ENCODE measurements around the gene B4GALT6. TPM values are rescaled to one million over a fixed set of nuclear protein-coding genes. Genes with fewer than 3 reads are reported as not detected.

B4GALT6 gene
- total and polyA plus RNA-seq, 7 experiments from 2014 or later = 0.11 to 2.7 (median 1.2) TPM

DNA sequence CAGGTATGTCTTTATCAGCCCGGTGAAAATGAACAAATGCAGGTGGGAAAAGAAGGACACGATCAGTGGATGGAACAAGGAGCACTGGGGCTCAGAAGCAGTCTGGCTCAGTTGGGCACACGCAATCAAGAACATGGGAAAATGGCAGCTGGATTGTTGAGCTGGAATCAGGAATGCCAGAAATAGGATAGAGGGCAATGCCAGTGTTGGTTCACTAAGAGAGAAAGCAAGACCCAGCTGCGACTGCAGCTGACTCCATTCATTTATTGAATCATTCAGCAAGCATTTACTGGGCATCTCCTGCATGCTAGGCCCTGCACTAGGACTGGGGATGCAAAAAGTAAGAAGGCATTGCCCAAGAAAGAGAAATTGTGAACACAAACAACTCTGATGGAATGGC lies 106.3 kb downstream of the B4GALT6 start:
- ATAC-seq = no peak
- no peak overlapping the region for H3K27ac Mint-ChIP-seq
- Histone ChIP-seq H3K9me3 (ENCODE audit: control insufficient read depth in 2 of 3, low read length in 3 of 3) (no peaks in the 10 kb centered on the region), H3K27ac (ENCODE audit: low read depth, low read length) (no peak overlapping the region), H3K4me1 (ENCODE audit: control insufficient read depth in 2 of 2, insufficient read depth in 2 of 2, low read length in 2 of 2) (no peaks in the 10 kb centered on the region), H3K27me3 (ENCODE audit: control insufficient read depth in 2 of 2, insufficient read depth in 2 of 2, low read length in 2 of 2) (no peaks in the 10 kb centered on the region), H3K4me3 (ENCODE audit: low read length) (no peak overlapping the region), H3K36me3 (ENCODE audit: control insufficient read depth in 2 of 3, insufficient read depth in 3 of 3, low read length in 3 of 3) (no peaks in the 10 kb centered on the region)
- no peaks in the 10 kb centered on the region for H3K9me3 Mint-ChIP-seq
- ChIA-PET CTCF (no interaction called here), POLR2A (no interaction called here)
- H3K4me3 Mint-ChIP-seq = no peak overlapping the region
- H3K36me3 Mint-ChIP-seq = no peaks in the 10 kb centered on the region
- H3K4me1 Mint-ChIP-seq = no peaks in the 10 kb centered on the region
- no peak for DNase-seq
- no peaks in the 10 kb centered on the region for H3K27me3 Mint-ChIP-seq
- intact Hi-C loops (cut with micrococcal nuclease) = no loop called here

- H3K9me3 ChIP-seq (ENCODE audit: control insufficient read depth in 2 of 3, low read length in 3 of 3) = no peaks in the 10 kb centered on the region
- no peaks in the 10 kb centered on the region for H3K4me1 ChIP-seq (ENCODE audit: control insufficient read depth in 2 of 2, insufficient read depth in 2 of 2, low read length in 2 of 2)
- no peaks in the 10 kb centered on the region for H3K36me3 Mint-ChIP-seq
- POLR2A ChIA-PET = no interaction called here
- H3K27ac ChIP-seq (ENCODE audit: low read depth, low read length) = no peak overlapping the region
- no peak for DNase-seq
- intact Hi-C loops (cut with micrococcal nuclease) = no loop called here
- H3K27me3 ChIP-seq (ENCODE audit: control insufficient read depth in 2 of 2, insufficient read depth in 2 of 2, low read length in 2 of 2) = no peaks in the 10 kb centered on the region
- H3K4me3 ChIP-seq (ENCODE audit: low read length) = no peak overlapping the region
- no peaks in the 10 kb centered on the region for H3K4me1 Mint-ChIP-seq
- no peak for ATAC-seq
- H3K9me3 Mint-ChIP-seq = no peaks in the 10 kb centered on the region
- H3K27me3 Mint-ChIP-seq = no peaks in the 10 kb centered on the region
- H3K36me3 ChIP-seq (ENCODE audit: control insufficient read depth in 2 of 3, insufficient read depth in 3 of 3, low read length in 3 of 3) = no peaks in the 10 kb centered on the region
- CTCF ChIA-PET = no interaction called here
- no peak overlapping the region for H3K27ac Mint-ChIP-seq
- H3K4me3 Mint-ChIP-seq = no peak overlapping the region
Measured at GRCh38 chr18:31577195-31577594, 107.2 kb downstream of the B4GALT6 start.

DNA sequence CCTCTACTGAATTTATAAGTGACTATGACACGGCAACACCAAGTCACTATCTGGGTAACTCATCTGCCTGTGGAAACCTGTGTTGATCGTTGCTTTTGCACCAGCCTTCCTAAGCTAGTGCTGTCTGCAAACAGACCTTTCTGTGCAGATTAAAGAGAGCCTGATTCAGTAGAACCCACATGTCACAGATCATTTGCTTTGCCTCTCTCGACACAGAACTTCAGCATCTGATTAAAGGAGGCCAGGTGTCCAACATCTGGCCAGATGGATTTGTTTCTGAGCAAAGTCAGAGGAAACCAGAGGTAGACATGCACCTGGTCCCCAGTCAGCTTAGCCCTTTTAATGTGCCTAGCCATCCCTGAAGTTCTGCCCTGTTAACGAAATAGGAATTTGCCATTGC lies 107.7 kb downstream of the B4GALT6 start:
- ChIA-PET CTCF (no interaction called here), POLR2A (no interaction called here)
- Histone ChIP-seq H3K9me3 (ENCODE audit: control insufficient read depth in 2 of 3, low read length in 3 of 3) (no peaks in the 10 kb centered on the region), H3K27ac (ENCODE audit: low read depth, low read length) (no peak overlapping the region), H3K4me1 (ENCODE audit: control insufficient read depth in 2 of 2, insufficient read depth in 2 of 2, low read length in 2 of 2) (no peaks in the 10 kb centered on the region), H3K27me3 (ENCODE audit: control insufficient read depth in 2 of 2, insufficient read depth in 2 of 2, low read length in 2 of 2) (no peaks in the 10 kb centered on the region), H3K36me3 (ENCODE audit: control insufficient read depth in 2 of 3, insufficient read depth in 3 of 3, low read length in 3 of 3) (no peaks in the 10 kb centered on the region), H3K4me3 (ENCODE audit: low read length) (no peak overlapping the region)
- ATAC-seq (no peak), DNase-seq (no peak)
- no peaks in the 10 kb centered on the region for H3K27me3 Mint-ChIP-seq
- H3K4me3 Mint-ChIP-seq = no peak overlapping the region
- H3K4me1 Mint-ChIP-seq = no peaks in the 10 kb centered on the region
- intact Hi-C loops (cut with micrococcal nuclease) = no loop called here
- no peaks in the 10 kb centered on the region for H3K36me3 Mint-ChIP-seq
- no peaks in the 10 kb centered on the region for H3K9me3 Mint-ChIP-seq
- H3K27ac Mint-ChIP-seq = no peak overlapping the region

- no peaks in the 10 kb centered on the region for H3K4me1 Mint-ChIP-seq
- no peak overlapping the region for H3K27ac ChIP-seq (ENCODE audit: low read depth, low read length)
- no peaks in the 10 kb centered on the region for H3K36me3 Mint-ChIP-seq
- no peaks in the 10 kb centered on the region for H3K36me3 ChIP-seq (ENCODE audit: control insufficient read depth in 2 of 3, insufficient read depth in 3 of 3, low read length in 3 of 3)
- POLR2A ChIA-PET = no interaction called here
- H3K27me3 Mint-ChIP-seq = no peaks in the 10 kb centered on the region
- no peak overlapping the region for H3K27ac Mint-ChIP-seq
- H3K4me3 Mint-ChIP-seq = no peak overlapping the region
- intact Hi-C loops (cut with micrococcal nuclease) = no loop called here
- H3K27me3 ChIP-seq (ENCODE audit: control insufficient read depth in 2 of 2, insufficient read depth in 2 of 2, low read length in 2 of 2) = no peaks in the 10 kb centered on the region
- H3K9me3 Mint-ChIP-seq = no peaks in the 10 kb centered on the region
- H3K4me1 ChIP-seq (ENCODE audit: control insufficient read depth in 2 of 2, insufficient read depth in 2 of 2, low read length in 2 of 2) = no peaks in the 10 kb centered on the region
- no peak for ATAC-seq
- no peak overlapping the region for H3K4me3 ChIP-seq (ENCODE audit: low read length)
- no peak for DNase-seq
- no peaks in the 10 kb centered on the region for H3K9me3 ChIP-seq (ENCODE audit: control insufficient read depth in 2 of 3, low read length in 3 of 3)
- CTCF ChIA-PET = no interaction called here
Measured at GRCh38 chr18:31575515-31576257, 108.7 kb downstream of the B4GALT6 start.

- no peaks in the 10 kb centered on the region for H3K9me3 Mint-ChIP-seq
- no peak overlapping the region for H3K27ac Mint-ChIP-seq
- no peaks in the 10 kb centered on the region for H3K4me1 Mint-ChIP-seq
- no peaks in the 10 kb centered on the region for H3K27me3 Mint-ChIP-seq
- H3K4me3 Mint-ChIP-seq = no peak overlapping the region
- H3K36me3 Mint-ChIP-seq = no peaks in the 10 kb centered on the region
- no peaks in the 10 kb centered on the region for H3K27me3 ChIP-seq (ENCODE audit: control insufficient read depth in 2 of 2, insufficient read depth in 2 of 2, low read length in 2 of 2)
- H3K9me3 ChIP-seq (ENCODE audit: control insufficient read depth in 2 of 3, low read length in 3 of 3) = no peaks in the 10 kb centered on the region
- DNase-seq = no peak
- no peaks in the 10 kb centered on the region for H3K4me1 ChIP-seq (ENCODE audit: control insufficient read depth in 2 of 2, insufficient read depth in 2 of 2, low read length in 2 of 2)
- H3K4me3 ChIP-seq (ENCODE audit: low read length) = no peak overlapping the region
- no peak overlapping the region for H3K27ac ChIP-seq (ENCODE audit: low read depth, low read length)
- POLR2A ChIA-PET = no interaction called here
- ATAC-seq = no peak
- CTCF ChIA-PET = no interaction called here
- intact Hi-C loops (cut with micrococcal nuclease) = no loop called here
- no peaks in the 10 kb centered on the region for H3K36me3 ChIP-seq (ENCODE audit: control insufficient read depth in 2 of 3, insufficient read depth in 3 of 3, low read length in 3 of 3)
Measured at GRCh38 chr18:31574359-31574758, 110.0 kb downstream of the B4GALT6 start.

Other genes with a start within 250 kb of the B4GALT6 start
- gene DSG3, start 236.8 kb downstream of the B4GALT6 start, total RNA-seq = not detected
- gene DSG3, start 236.8 kb downstream of the B4GALT6 start, polyA plus RNA-seq = not detected
- under 1 TPM; 0.13 to 0.53 (median 0.29) TPM for gene DSG2, start 186.4 kb downstream of the B4GALT6 start, total RNA-seq
- gene DSG2, start 186.4 kb downstream of the B4GALT6 start, polyA plus RNA-seq = under 1 TPM; 0.54 to 0.56 TPM
- not detected for gene TTR, start 92.7 kb downstream of the B4GALT6 start, total RNA-seq
- gene TTR, start 92.7 kb downstream of the B4GALT6 start, polyA plus RNA-seq = not detected
- not detected for gene SLC25A52, start 76.3 kb upstream of the B4GALT6 start, total RNA-seq
- gene SLC25A52, start 76.3 kb upstream of the B4GALT6 start, polyA plus RNA-seq = not detected